HepG2 (cell line): Measurements from ENCODE around the gene BCLAF1. TPM values are rescaled to one million over a fixed set of nuclear protein-coding genes. Genes with fewer than 3 reads are reported as not detected.

ENCODE experiments used
- ATAC-seq: fragments of 200-7000 bp; cut with Tn5 transposase; 3 replicates; pipeline ENCODE4 v1.9.1; 2020; ENCODE audit warnings: mild to moderate bottlenecking, moderate library complexity
- BruUV-seq: library from RNA; stranded (reverse); fragments of 400-500 nt; replicated peaks from 2 replicates; lab custom pipeline; 2021; lab: Mats Ljungman, UMichigan
- CTCF ChIA-PET: fragments of 300-600 bp; formaldehyde crosslinking; extraction: SDS; loops from one replicate; lab custom pipeline; 2021; ENCODE audit warnings: low total read pairs, inconsistent platforms, low intra/inter-chr PET ratio; lab: Yijun Ruan, JAX
- POLR2A ChIA-PET: fragments of 350-600 bp; sonication (Branson Sonifier 250); formaldehyde crosslinking; loops from one replicate; lab custom pipeline; 2020; ENCODE audit warnings: antibody characterized with exemption, inconsistent platforms; lab: Yijun Ruan, JAX
- DNase-seq: peaks from one replicate; pipeline ENCODE4 v3.0.0-alpha.2; 2015; ENCODE audit warnings: low spot score
- FAIRE-seq: peaks from 3 replicates; lab custom pipeline; 2011; peaks lifted over from hg19 to GRCh38; lab: Jason Lieb, UNC
- H2AFZ ChIP-seq: one replicate; pipeline ENCODE4 v1.6.1; 2011; ENCODE audit warnings: low read length, inconsistent platforms
- H3K27ac ChIP-seq: fragments of 300-600 bp; 3 replicates; pipeline ENCODE4 v1.8.0; 2011; ENCODE audit warnings: mixed run types, mild to moderate bottlenecking, mixed read lengths, low read length, inconsistent platforms; ENCODE audit not compliant: insufficient read depth; ENCODE audit errors: extremely low read length
- H3K27me3 ChIP-seq, 2 experiments: fragments of 200-600 bp in 1 of 2; 2 replicates in 1 of 2; 3 replicates in 1 of 2; pipeline versions ENCODE4 v1.6.0 to v1.8.0; 2011; ENCODE audit warnings: low read length in 2 of 2, mild to moderate bottlenecking in 2 of 2, moderate library complexity in 2 of 2, inconsistent platforms in 1 of 2; ENCODE audit not compliant: insufficient read depth in 2 of 2, control insufficient read depth in 1 of 2
- H3K36me3 ChIP-seq, 2 experiments: fragments of 200-600 bp in 1 of 2; replicated peaks in 1 of 2; 2 replicates in 1 of 2; 3 replicates in 1 of 2; pipeline versions ENCODE4 v1.5.1 to v1.8.0; 2011; ENCODE audit warnings: low read length in 2 of 2, inconsistent platforms in 1 of 2; ENCODE audit not compliant: insufficient read depth in 2 of 2, control insufficient read depth in 1 of 2
- H3K4me1 ChIP-seq: 2 replicates; pipeline ENCODE4 v1.5.1; 2012; ENCODE audit warnings: low read length, inconsistent platforms; ENCODE audit not compliant: insufficient read depth
- H3K4me2 ChIP-seq: 2 replicates; pipeline ENCODE4 v1.6.0; 2011; ENCODE audit warnings: low read depth, low read length, inconsistent platforms
- H3K4me3 ChIP-seq, 3 experiments: fragments of 200-600 bp in 1 of 3; sonication (generic), shearing (Covaris generic) in 1 of 3; replicated peaks in 1 of 3; 2 replicates each; pipeline ENCODE4 v1.5.1; 2011 to 2016; ENCODE audit warnings: low read length in 3 of 3, inconsistent platforms in 2 of 3, low read depth in 2 of 3, mild to moderate bottlenecking in 2 of 3, control low read depth in 1 of 3, mixed read lengths in 1 of 3; ENCODE audit not compliant: insufficient read depth in 1 of 3
- H3K79me2 ChIP-seq: one replicate; pipeline ENCODE4 v1.6.1; 2011; ENCODE audit warnings: low read length, inconsistent platforms; ENCODE audit not compliant: insufficient read depth
- H3K9ac ChIP-seq: 2 replicates; pipeline ENCODE4 v1.6.0; 2011; ENCODE audit warnings: mild to moderate bottlenecking, low read depth, low read length, inconsistent platforms; ENCODE audit not compliant: insufficient read depth
- H3K9me3 ChIP-seq: 2 replicates; pipeline ENCODE4 v1.5.1; 2012; ENCODE audit warnings: mild to moderate bottlenecking, low read length
- H4K20me1 ChIP-seq: 2 replicates; pipeline ENCODE4 v1.6.0; 2011; ENCODE audit warnings: inconsistent platforms, mild to moderate bottlenecking, low read length, moderate library complexity; ENCODE audit not compliant: insufficient read depth
- FOSL1 ChIP-seq: sonication (generic); formaldehyde crosslinking; IDR thresholded peaks from 2 replicates; pipeline ENCODE4 v1.9.0; 2021; ENCODE audit warnings: missing genetic modification reagents, borderline replicate concordance
- FOXJ3 ChIP-seq: sonication (generic); formaldehyde crosslinking; IDR thresholded peaks from 2 replicates; pipeline ENCODE4 v1.4.0; 2020; ENCODE audit warnings: missing genetic modification reagents, mild to moderate bottlenecking, borderline replicate concordance
- PRDM10 ChIP-seq: sonication (generic); formaldehyde crosslinking; IDR thresholded peaks from 2 replicates; pipeline ENCODE4 v1.4.0; 2020; ENCODE audit warnings: low read depth, missing genetic modification reagents
- REXO4 ChIP-seq: sonication (generic); formaldehyde crosslinking; IDR thresholded peaks from 2 replicates; pipeline ENCODE4 v1.8.0; 2022; ENCODE audit warnings: missing genetic modification reagents, mild to moderate bottlenecking, borderline replicate concordance
- SCMH1 ChIP-seq: sonication (generic); formaldehyde crosslinking; IDR thresholded peaks from 2 replicates; pipeline ENCODE4 v1.9.0; 2021; ENCODE audit warnings: missing genetic modification reagents, mild to moderate bottlenecking, borderline replicate concordance
- ZBTB14 ChIP-seq: sonication (generic); formaldehyde crosslinking; IDR thresholded peaks from 2 replicates; pipeline ENCODE4 v1.4.0; 2020; ENCODE audit warnings: missing genetic modification reagents
- ZKSCAN5 ChIP-seq: sonication (generic); formaldehyde crosslinking; IDR thresholded peaks from 2 replicates; pipeline ENCODE4 v1.5.1; 2020; ENCODE audit warnings: mild to moderate bottlenecking, missing genetic modification reagents
- ZNF263 ChIP-seq: sonication (generic); formaldehyde crosslinking; IDR thresholded peaks from 2 replicates; pipeline ENCODE4 v1.4.0; 2020; ENCODE audit warnings: missing genetic modification reagents
- in situ Hi-C: cut with HindIII; loops from 2 replicates; pipeline ENCODE4 v1.10.0; 2017; ENCODE audit warnings: low pct_unique_long_range_greater_than_20kb; ENCODE audit not compliant: extremely low pct_ligation_motif_present
- intact Hi-C: fragments of 100-400 bp; cut with micrococcal nuclease; formaldehyde crosslinking; loops from one replicate; pipeline ENCODE4 v1.10.0; 2022; ENCODE audit not compliant: unreplicated experiment
- polyA plus RNA-seq, 8 experiments: library from polyadenylated mRNA; depleted of rRNA in 3 of 8; stranded (reverse) in 7 of 8; unstranded in 1 of 8; fragments of >200 nt; fragmentation: Illumina TruSeq in 4 of 8; extraction: Trizol in 4 of 8; gene quantifications; 2 replicates each; pipeline versions ENCODE4 v1.2.1 to v1.2.3, GENCODE V29; 2011 to 2016; ENCODE audit warnings: low read depth in 4 of 8, missing spikeins in 1 of 8, mixed read lengths in 1 of 8; ENCODE audit not compliant: insufficient read depth in 1 of 8
- total RNA-seq, 5 experiments: library from RNA; depleted of rRNA; stranded (reverse); fragments of >200 nt; fragmentation: Illumina TruSeq; extraction: Trizol; gene quantifications; 2 replicates each; pipeline ENCODE4 v1.2.3, GENCODE V29; 2016; ENCODE audit warnings: low read depth in 1 of 5

The BCLAF1 gene
- total and polyA plus RNA-seq, 2 of the 13 experiments (the other 11 are each of a cell fraction or from before 2014, with no cell fraction given), result 55.3 to 292 TPM

GRCh38 chr6:136216503-136217401 lies 72.9 kb downstream of the BCLAF1 start (continued):
- no peak for TF ChIP-seq PRDM10
- TF ChIP-seq SCMH1 (CRISPR knock-in tag), result no peak
- TF ChIP-seq ZKSCAN5 (CRISPR knock-in tag), result no peak
- no peak for TF ChIP-seq FOSL1 (CRISPR knock-in tag)

- BruUV-seq, result no TSS peak
- H3K9me3 ChIP-seq, result no peaks in the 10 kb centered on the region
- no peaks in the 10 kb centered on the region for H3K4me1 ChIP-seq
- in situ Hi-C loops (no loop called here), intact Hi-C loops (no loop called here)
- H3K9ac ChIP-seq, result no peak overlapping the region
- H3K79me2 ChIP-seq, result no peaks in the 10 kb centered on the region
- no peaks in the 10 kb centered on the region for H4K20me1 ChIP-seq
- no peak overlapping the region for H3K27ac ChIP-seq
- FAIRE-seq, result no peak
- no peak for DNase-seq
- ATAC-seq, result no peak
- H3K36me3 ChIP-seq, result no peaks in the 10 kb centered on the region
- no peaks in the 10 kb centered on the region for H3K27me3 ChIP-seq
- POLR2A ChIA-PET, result no interaction called here
- no peak overlapping the region for H3K4me2 ChIP-seq
- no peak overlapping the region for H2AFZ ChIP-seq
- no peak overlapping the region for H3K4me3 ChIP-seq
- CTCF ChIA-PET, result no interaction called here
- TF ChIP-seq FOXJ3 (CRISPR knock-in tag) (no peak), REXO4 (no peak), ZBTB14 (CRISPR knock-in tag) (no peak), ZNF263 (no peak)
Measured at GRCh38 chr6:136213853-136214252, 75.8 kb downstream of the BCLAF1 start.
